GM19035 (cell line): ENCODE data around the gene CDH13.

Experiments used
- ATAC-seq: cut with Tn5 transposase; IDR thresholded peaks from one replicate; pipeline ENCODE4 v1.9.1; 2021; ENCODE audit not compliant: unreplicated experiment

CDH13 gene

GRCh38 chr16:82684256-82684655 is 57.5 kb downstream of the CDH13 start:
- ATAC-seq = no peak

DNA sequence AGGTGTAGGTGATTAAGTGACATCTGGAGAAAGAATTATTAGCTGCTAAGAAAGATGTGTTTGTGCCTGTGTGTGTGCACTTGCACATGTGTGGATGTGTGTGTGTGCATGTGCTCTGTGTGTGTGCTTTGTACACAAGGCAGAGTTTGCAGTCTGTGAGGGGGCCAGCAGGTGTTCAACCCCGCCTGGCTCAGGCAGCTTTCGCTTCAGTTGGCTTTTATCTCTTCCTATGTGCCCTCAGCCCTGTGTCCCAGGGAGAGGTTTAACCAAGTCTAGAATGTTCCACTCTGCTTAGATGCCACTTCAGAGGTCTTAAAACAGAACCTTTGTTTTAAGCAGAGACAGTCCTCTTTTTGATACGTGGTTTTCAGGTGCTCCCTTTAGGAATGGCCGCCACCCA is 58.8 kb downstream of the CDH13 start:
- no peak for ATAC-seq

- no peak for ATAC-seq
Measured at GRCh38 chr16:82694239-82694874, 67.6 kb downstream of the CDH13 start.

- no peak for ATAC-seq
Measured at GRCh38 chr16:82695806-82696205, 69.0 kb downstream of the CDH13 start.

- ATAC-seq = no peak
Measured at GRCh38 chr16:82699260-82699659, 72.5 kb downstream of the CDH13 start.

GRCh38 chr16:82699711-82700495 is 73.1 kb downstream of the CDH13 start:
- ATAC-seq = no peak

GRCh38 chr16:82700541-82701235 is 73.9 kb downstream of the CDH13 start:
- ATAC-seq = no peak

DNA sequence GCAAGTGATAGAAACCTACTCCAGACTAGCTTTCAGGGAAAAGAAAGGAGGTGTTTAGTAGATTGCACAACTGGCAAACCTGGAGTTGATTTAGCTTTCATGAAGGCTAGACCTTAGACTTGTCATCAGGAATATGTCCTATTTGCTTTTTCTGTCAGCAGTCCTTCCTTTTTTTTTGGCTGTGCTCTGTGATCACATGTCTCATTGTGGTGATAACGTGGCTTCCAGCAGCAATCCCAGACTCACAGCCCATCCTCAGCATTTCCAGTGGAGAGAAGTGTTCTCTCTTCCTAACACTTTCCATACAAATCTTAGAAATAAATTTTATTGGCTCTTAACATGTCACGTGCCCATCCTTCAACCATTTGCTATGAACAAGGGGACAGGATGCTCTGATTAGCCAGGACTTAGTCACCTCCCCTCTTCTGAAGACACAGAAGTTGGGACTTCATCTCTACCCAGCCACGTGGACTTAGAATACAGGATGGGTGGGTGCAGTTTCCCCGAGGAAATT is 74.7 kb downstream of the CDH13 start:
- no peak for ATAC-seq

DNA sequence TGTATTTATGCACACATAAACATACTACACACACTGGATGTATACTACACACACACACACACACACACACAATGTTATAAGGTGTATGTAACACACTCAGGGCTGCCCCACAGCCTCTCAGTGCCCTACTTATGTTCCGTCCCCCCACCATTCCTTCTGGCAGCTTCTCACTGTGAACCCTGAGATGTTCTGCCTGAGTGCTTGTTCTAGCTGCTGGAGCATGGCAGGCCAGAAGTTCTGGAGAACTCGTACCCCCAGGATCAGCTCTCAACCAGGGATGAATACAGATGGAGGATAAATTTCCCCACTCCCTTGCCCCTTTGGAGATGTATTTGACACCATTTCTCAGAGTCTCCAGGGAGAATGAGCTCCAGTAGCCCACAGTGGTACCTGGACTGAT is 76.4 kb downstream of the CDH13 start:
- no peak for ATAC-seq

DNA sequence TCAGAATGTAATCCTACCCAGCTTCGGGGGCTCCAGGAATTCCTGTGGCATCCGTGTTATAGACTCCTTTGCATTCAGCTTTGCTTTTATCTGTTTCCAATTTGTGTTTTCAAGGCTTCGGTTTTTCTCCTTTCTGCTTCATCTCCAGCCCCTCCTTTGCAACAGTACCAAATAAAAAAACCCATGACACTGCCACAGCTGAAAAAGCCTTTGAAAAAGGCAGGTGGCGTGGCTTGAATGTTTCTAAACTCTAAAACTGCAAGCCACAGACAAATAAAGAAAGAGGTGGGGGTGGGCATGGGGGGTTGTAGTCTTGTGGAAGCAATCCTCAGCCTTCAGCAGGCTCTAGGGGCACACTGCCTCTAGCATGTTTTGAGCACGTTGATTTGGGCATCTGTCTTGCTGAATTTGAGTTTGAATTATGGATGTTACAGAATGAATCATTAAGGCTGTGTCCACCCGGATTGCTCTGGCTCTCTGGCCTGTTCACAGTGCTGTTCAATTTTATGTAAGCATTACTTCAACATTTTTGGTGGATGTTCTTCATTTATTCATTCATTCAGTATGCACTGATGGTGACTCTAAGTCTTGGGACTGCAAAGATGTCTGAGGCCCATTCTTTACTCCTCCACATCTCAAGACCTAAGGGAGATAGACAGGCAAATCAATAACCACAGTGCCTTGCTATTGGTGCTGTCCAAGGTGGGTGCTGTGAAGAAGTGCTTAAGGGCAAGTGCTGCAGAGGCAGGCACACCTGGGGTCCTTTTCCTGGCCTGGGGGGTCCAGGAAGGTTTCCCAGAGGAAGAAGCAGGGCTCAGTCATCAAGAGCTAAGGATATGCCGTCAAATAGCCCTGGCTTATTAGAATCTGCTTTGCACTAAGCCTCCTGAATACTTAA is 77.4 kb downstream of the CDH13 start:
- no peak for ATAC-seq

- ATAC-seq = no peak
Measured at GRCh38 chr16:82709987-82710386, 83.2 kb downstream of the CDH13 start.

GRCh38 chr16:82713778-82714177 is 87.0 kb downstream of the CDH13 start:
- no peak for ATAC-seq

- ATAC-seq = no peak
Measured at GRCh38 chr16:82715160-82715559, 88.4 kb downstream of the CDH13 start.

DNA sequence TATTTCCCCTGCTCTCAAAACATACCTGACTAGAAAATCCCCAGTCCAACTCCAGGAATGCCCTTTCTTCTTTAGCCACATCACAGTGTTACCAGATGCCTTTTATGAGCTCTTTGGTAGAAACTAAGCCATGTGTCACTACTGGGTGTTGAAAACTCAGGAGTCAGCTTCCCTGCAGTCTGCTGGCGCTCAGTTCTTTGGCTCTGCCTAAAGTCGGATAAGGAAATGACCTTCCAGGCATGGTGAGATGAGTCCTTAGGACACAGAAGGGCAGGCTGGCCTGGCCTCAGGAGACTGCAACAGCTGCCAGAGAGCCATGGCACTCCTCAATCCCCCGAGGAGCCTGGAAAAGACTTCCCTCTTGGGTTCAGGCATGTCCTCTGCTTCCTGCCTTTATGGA is 89.1 kb downstream of the CDH13 start:
- ATAC-seq = no peak

GRCh38 chr16:82716361-82716855 is 89.6 kb downstream of the CDH13 start:
- ATAC-seq = no peak

DNA sequence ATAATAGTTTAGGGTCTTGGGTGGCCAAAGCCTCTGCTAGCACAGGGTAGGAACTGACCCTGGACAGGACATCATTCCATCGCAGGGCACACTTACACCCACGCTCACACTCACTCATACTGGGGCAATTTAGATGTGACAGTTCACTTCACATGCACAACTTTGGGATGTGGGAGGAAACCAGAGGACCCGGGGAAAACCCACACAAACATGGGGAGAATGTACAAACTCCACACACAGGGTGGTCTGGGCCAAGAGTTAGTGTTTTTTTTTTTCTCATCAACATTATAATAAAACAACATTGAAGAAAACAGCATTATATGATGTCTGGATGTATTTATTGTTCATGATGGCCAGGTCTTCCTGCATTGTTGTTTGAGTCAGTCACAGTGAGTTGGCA is 93.6 kb downstream of the CDH13 start:
- no peak for ATAC-seq

GRCh38 chr16:82726306-82726705 is 99.5 kb downstream of the CDH13 start:
- ATAC-seq = no peak

GRCh38 chr16:82728901-82729300 is 102.1 kb downstream of the CDH13 start:
- no peak for ATAC-seq

- no peak for ATAC-seq
Measured at GRCh38 chr16:82730901-82731300, 104.1 kb downstream of the CDH13 start.

GRCh38 chr16:82732461-82732860 is 105.7 kb downstream of the CDH13 start:
- ATAC-seq = no peak

DNA sequence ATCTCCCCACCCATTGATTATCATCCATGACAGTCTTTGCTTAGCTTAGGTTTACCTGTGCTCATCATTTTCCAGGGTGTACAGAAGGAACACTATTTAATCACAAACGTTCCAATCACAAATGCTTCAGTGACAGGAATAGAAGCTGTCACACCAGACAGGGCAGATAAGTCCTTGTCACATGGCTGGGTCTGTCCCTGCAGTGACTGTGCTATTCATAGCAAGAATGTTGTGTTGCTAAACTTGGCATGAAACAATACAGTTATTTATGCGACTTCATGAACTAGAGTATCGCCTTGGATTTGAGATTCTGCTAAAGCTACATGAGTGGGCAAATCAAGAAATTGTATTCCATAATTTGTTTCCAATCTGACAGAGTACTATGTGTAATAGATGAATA is 108.4 kb downstream of the CDH13 start:
- ATAC-seq = no peak
